DMS53 treated with DMSO at 0.1 percent for 48 hours (cell line): ENCODE results near the gene DMAP1.

ENCODE experiments used
- DNase-seq: peaks from one replicate; lab custom pipeline; 2025; ENCODE audit not compliant: unreplicated experiment; lab: John Stamatoyannopoulos, UW

The DMAP1 gene

GRCh38 chr1:44251989-44252671, 38.9 kb downstream of the DMAP1 start:
- DNase-seq = no peak

- no peak for DNase-seq
Observed at GRCh38 chr1:44254392-44254910, 41.2 kb downstream of the DMAP1 start.

- DNase-seq = no peak
Observed at GRCh38 chr1:44256762-44257554, 43.7 kb downstream of the DMAP1 start.

GRCh38 chr1:44259090-44259489, 45.8 kb downstream of the DMAP1 start:
- no peak for DNase-seq

GRCh38 chr1:44260792-44261170, 47.5 kb downstream of the DMAP1 start:
- DNase-seq = no peak

- DNase-seq = no peak
Observed at GRCh38 chr1:44261171-44261817, 48.0 kb downstream of the DMAP1 start.

- no peak for DNase-seq
Observed at GRCh38 chr1:44261962-44262361, 48.7 kb downstream of the DMAP1 start.

GRCh38 chr1:44262414-44262813, 49.1 kb downstream of the DMAP1 start:
- DNase-seq = no peak

- DNase-seq = no peak
Observed at GRCh38 chr1:44262816-44263567, 49.7 kb downstream of the DMAP1 start.

GRCh38 chr1:44263568-44264450, 50.5 kb downstream of the DMAP1 start:
- DNase-seq = no peak

GRCh38 chr1:44264451-44264771, 51.1 kb downstream of the DMAP1 start:
- no peak for DNase-seq

- DNase-seq = no peak
Observed at GRCh38 chr1:44265656-44266358, 52.5 kb downstream of the DMAP1 start.

GRCh38 chr1:44266400-44267344, 53.4 kb downstream of the DMAP1 start:
- no peak for DNase-seq

GRCh38 chr1:44267438-44267837, 54.2 kb downstream of the DMAP1 start:
- DNase-seq = no peak

GRCh38 chr1:44268054-44268453, 54.8 kb downstream of the DMAP1 start:
- no peak for DNase-seq
